ENCODE data around the gene EIF3I. TPM values are rescaled to one million over a fixed set of nuclear protein-coding genes. Genes with fewer than 3 reads are reported as not detected.
A peak's percentile ranks its signal among the peaks of the same experiment; 100 is the strongest.

EIF3I gene
- total and polyA plus RNA-seq, 2 of the 8 experiments (the other 6 are each of a cell fraction or from before 2014, with no cell fraction given), result 247 to 346 TPM

DNA sequence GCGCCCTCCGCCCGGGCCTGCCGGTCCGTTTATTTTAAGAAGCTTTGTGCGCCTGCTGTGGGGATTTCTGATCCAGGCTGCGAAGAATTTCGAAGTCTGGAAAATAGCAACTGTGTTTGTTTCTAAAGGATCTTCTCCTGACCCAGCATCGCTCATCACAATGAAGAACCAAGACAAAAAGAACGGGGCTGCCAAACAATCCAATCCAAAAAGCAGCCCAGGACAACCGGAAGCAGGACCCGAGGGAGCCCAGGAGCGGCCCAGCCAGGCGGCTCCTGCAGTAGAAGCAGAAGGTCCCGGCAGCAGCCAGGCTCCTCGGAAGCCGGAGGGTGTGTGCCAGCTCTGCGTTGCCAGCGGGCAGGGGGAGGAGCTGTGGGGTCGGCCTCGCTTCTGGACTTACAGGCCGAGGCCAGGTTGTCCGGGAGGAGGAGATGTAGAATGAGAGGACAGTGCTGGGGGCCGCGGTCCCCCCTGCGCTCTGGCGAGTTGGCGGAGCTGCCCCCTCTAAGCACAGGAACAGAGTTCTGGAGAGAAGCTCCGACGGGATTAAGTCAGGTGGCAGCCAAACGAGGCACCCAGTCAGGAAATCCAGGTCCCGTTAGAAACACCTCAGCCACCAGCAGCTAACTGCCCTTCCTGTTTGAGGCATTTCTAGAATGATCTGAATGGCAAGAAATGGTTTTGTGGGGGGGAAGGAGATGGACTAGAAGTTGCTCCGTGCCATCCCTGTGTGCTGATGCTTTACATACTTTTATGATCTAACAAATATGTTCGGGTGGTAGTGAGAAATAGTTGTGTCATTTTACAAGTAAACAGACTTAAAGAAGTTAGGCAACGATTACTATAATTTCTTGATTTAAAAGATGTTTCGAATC is 41.8 kb upstream of the EIF3I start:
- peaks cover 7 to 37% of the 10 kb centered on the region in 2 experiments for H3K79me2 ChIP-seq (ENCODE audit: control insufficient read depth in 1 of 2, insufficient read depth in 2 of 2, low read length in 2 of 2)
- H2BK20ac ChIP-seq (ENCODE audit: low read length), result no peak overlapping the region
- peak overlapping the region; percentile 69; the same call in 1 of the 2 replicates for H3K27ac ChIP-seq (ENCODE audit: low read depth, low read length)
- H4K91ac ChIP-seq (replicated peaks; ENCODE audit: insufficient read length, low read length), result no peak overlapping the region
- peaks cover 2% of the 10 kb centered on the region; the same call in 1 of the 2 replicates for H3K23me2 ChIP-seq (ENCODE audit: low read depth, low read length)
- H3K23ac ChIP-seq (ENCODE audit: insufficient read length), result no peak overlapping the region
- WGBS, 2 experiments (ENCODE audit: extremely low coverage in 1 of 2, insufficient coverage in 1 of 2, insufficient read length in 1 of 2, insufficient replicate concordance in 2 of 2, low coverage in 1 of 2, low lambda C conversion rate in 2 of 2, missing lambda C conversion rate in 1 of 2), result 28% methylated on average over 34 of the region's 36 CpGs; no CpG with 5 or more reads in 1 of the 2 experiments
- no peaks in the 10 kb centered on the region for H3K27me3 ChIP-seq (replicated peaks in 1 of 4; ENCODE audit: control insufficient read depth in 3 of 4, extremely low read depth in 1 of 4, insufficient read depth in 3 of 4, low read length in 3 of 4)
- no peaks in the 10 kb centered on the region for H3K9me3 ChIP-seq (ENCODE audit: insufficient read depth in 2 of 2, low read depth in 1 of 2, low read length in 1 of 2)
- no peak overlapping the region; the same call in 1 of the 2 replicates for H3K18ac ChIP-seq (ENCODE audit: extremely low read depth, low read length)
- H3K9ac ChIP-seq (replicated peaks in 1 of 4; ENCODE audit: extremely low read depth in 1 of 4, low read depth in 3 of 4, low read length in 3 of 4), result peak overlapping the region; percentile 52 to 67 (median 56); a peak in 6 of 7 replicates
- peaks cover 8 to 15% (median 10%) of the 10 kb centered on the region in 4 experiments; a peak in 6 of 7 replicates for H3K4me1 ChIP-seq (replicated peaks in 1 of 4; ENCODE audit: control insufficient read depth in 3 of 4, insufficient read depth in 4 of 4, low read length in 3 of 4)
- peaks cover 10 to 36% (median 23%) of the 10 kb centered on the region in 4 experiments for H3K36me3 ChIP-seq (ENCODE audit: control insufficient read depth in 2 of 4, insufficient read depth in 4 of 4, low read length in 3 of 4)
- H3K56ac ChIP-seq (replicated peaks; ENCODE audit: insufficient read length, low read depth, low read length), result peak overlapping the region; percentile 40
- DNase-seq (ENCODE audit: low read depth in 1 of 2, low spot score in 2 of 2) (peak in 1 of 2 experiments; percentile 61), FAIRE-seq (no peak)
- ChIA-PET CTCF (ENCODE audit: partially characterized antibody) (interaction anchor here (0.5 kb wide), 1 partner anchor 338 kb away, joined by 4 read pairs; no protein-coding TSS in a partner anchor), POLR2A (ENCODE audit: partially characterized antibody) (interaction anchor here (0.7 to 18.1 kb wide), 21 partner anchors 8 to 214 kb away, joined by 3 to 332 read pairs (median 5); partner anchors contain the start of genes BSDC1, CCDC28B, HDAC1 and IQCC)
- no peak for TF ChIP-seq ZNF274 (IDR thresholded peaks at IDR 0.05; ENCODE audit: borderline replicate concordance, extremely low read depth, low read length)
- no peak for TF ChIP-seq KDM4A (IDR thresholded peaks at IDR 0.05; ENCODE audit: low read depth, low read length, severe bottlenecking)
- TF ChIP-seq, protein P1, sequence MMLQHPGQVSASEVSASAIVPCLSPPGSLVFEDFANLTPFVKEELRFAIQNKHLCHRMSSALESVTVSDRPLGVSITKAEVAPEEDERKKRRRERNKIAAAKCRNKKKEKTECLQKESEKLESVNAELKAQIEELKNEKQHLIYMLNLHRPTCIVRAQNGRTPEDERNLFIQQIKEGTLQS (IDR thresholded peaks at IDR 0.05; ENCODE audit: insufficient read depth, low read depth, low read length), result no peak
- TF ChIP-seq SAP30 (IDR thresholded peaks at IDR 0.05; ENCODE audit: insufficient read depth, insufficient replicate concordance, low read length), result peak; percentile 65
- 0 out of 4 replicates have a peak, but pooled peaks of 1 of the 2 experiments have one; percentile 27 for TF ChIP-seq SIN3A (conservative IDR thresholded peaks at IDR 0.05 in 1 of 2, IDR thresholded peaks at IDR 0.05 in 1 of 2; ENCODE audit: low read depth in 1 of 2, low read length in 2 of 2)
- peak overlapping the region; percentile 46 for H3K4ac ChIP-seq (replicated peaks; ENCODE audit: insufficient read length, low read depth, low read length)
- no peak overlapping the region; the same call in 1 of the 2 replicates for H2BK5ac ChIP-seq (ENCODE audit: low read depth, low read length)
- peak overlapping the region; percentile 44 to 89 (median 76) for H3K4me3 ChIP-seq (ENCODE audit: extremely low read depth in 1 of 4, insufficient read depth in 2 of 4, low read depth in 3 of 4, low read length in 4 of 4)
- peak overlapping the region; percentile 82 to 91 for H3K4me2 ChIP-seq (ENCODE audit: insufficient read depth in 1 of 2, low read depth in 2 of 2, low read length in 2 of 2)
- H2AFZ ChIP-seq (ENCODE audit: low read length), result no peak overlapping the region
- no peak overlapping the region for H2AK5ac ChIP-seq (ENCODE audit: low read depth, low read length)
- H3K14ac ChIP-seq (ENCODE audit: insufficient read length), result no peak overlapping the region
- H2BK120ac ChIP-seq (replicated peaks; ENCODE audit: low read depth, low read length), result no peak overlapping the region
- peaks cover 0 to 4% of the 10 kb centered on the region in 2 experiments for H4K20me1 ChIP-seq (replicated peaks in 1 of 2; ENCODE audit: control insufficient read depth in 1 of 2, insufficient read depth in 2 of 2, low read length in 2 of 2)
- H4K8ac ChIP-seq (ENCODE audit: extremely low read depth, insufficient read depth, low read length), result peak overlapping the region; percentile 58; the same call in 1 of the 2 replicates
- no peak overlapping the region for H2BK15ac ChIP-seq (ENCODE audit: low read length)
- peaks cover 3% of the 10 kb centered on the region; the same call in 1 of the 2 replicates for H3K79me1 ChIP-seq (ENCODE audit: low read depth, low read length)
- H2BK12ac ChIP-seq (ENCODE audit: low read depth, low read length), result no peak overlapping the region
- H4K5ac ChIP-seq (ENCODE audit: insufficient read length, low read depth, low read length), result peak overlapping the region; percentile 69
